H1 (cell line): Measurements from ENCODE around the gene FGFBP1. TPM values are rescaled to one million over a fixed set of nuclear protein-coding genes. Genes with fewer than 3 reads are reported as not detected.

ENCODE experiments used
- CTCF ChIA-PET: fragments of 300-600 bp; sonication (Branson Sonifier 250); formaldehyde crosslinking; loops from one replicate; lab custom pipeline; 2021; ENCODE audit not compliant: partially characterized antibody; lab: Charles Lee
- POLR2A ChIA-PET: fragments of 300-600 bp; sonication (Branson Sonifier 250); formaldehyde crosslinking; loops from one replicate; lab custom pipeline; 2021; ENCODE audit warnings: inconsistent platforms; ENCODE audit not compliant: partially characterized antibody; lab: Charles Lee
- DNase-seq, 2 experiments: peaks; one replicate each; pipeline versions ENCODE4 v3.0.0 to v3.0.0-alpha.2; 2010 to 2022; ENCODE audit warnings: low spot score in 2 of 2, low read depth in 1 of 2, mixed read lengths in 1 of 2
- FAIRE-seq: peaks from 2 replicates; lab custom pipeline; 2011; peaks lifted over from hg19 to GRCh38; lab: Jason Lieb, UNC
- H2AFZ ChIP-seq: 2 replicates; pipeline ENCODE4 v1.8.1; 2012; ENCODE audit warnings: low read length, inconsistent platforms
- H2AK5ac ChIP-seq: 2 replicates; pipeline ENCODE4 v1.6.1; 2013; ENCODE audit warnings: low read depth, low read length
- H2BK120ac ChIP-seq: replicated peaks from 2 replicates; pipeline ENCODE3; 2013; ENCODE audit warnings: low read depth, low read length, inconsistent platforms
- H2BK12ac ChIP-seq: 2 replicates; pipeline ENCODE4 v1.6.1; 2013; ENCODE audit warnings: low read depth, low read length
- H2BK15ac ChIP-seq: 2 replicates; pipeline ENCODE4 v1.6.1; 2013; ENCODE audit warnings: low read length
- H2BK20ac ChIP-seq: 2 replicates; pipeline ENCODE4 v1.6.1; 2013; ENCODE audit warnings: low read length
- H2BK5ac ChIP-seq: 2 replicates; pipeline ENCODE4 v1.6.1; 2013; ENCODE audit warnings: low read depth, low read length
- H3K14ac ChIP-seq: 2 replicates; pipeline ENCODE4 v1.6.1; 2013; ENCODE audit warnings: inconsistent platforms; ENCODE audit not compliant: insufficient read length
- H3K18ac ChIP-seq: 2 replicates; pipeline ENCODE4 v1.6.1; 2013; ENCODE audit warnings: low read length; ENCODE audit errors: extremely low read depth
- H3K23ac ChIP-seq: 2 replicates; pipeline ENCODE4 v1.6.1; 2013; ENCODE audit warnings: inconsistent platforms; ENCODE audit not compliant: insufficient read length
- H3K23me2 ChIP-seq: 2 replicates; pipeline ENCODE4 v1.6.1; 2013; ENCODE audit warnings: low read depth, low read length
- H3K27ac ChIP-seq: 2 replicates; pipeline ENCODE4 v1.6.1; 2011; ENCODE audit warnings: low read depth, low read length, inconsistent platforms
- H3K27me3 ChIP-seq, 4 experiments: replicated peaks in 1 of 4; 1 replicate in 1 of 4; 2 replicates in 3 of 4; pipeline versions ENCODE4 v1.6.1 to v1.8.1; 2011 to 2013; ENCODE audit warnings: low read length in 3 of 4, mild to moderate bottlenecking in 3 of 4, inconsistent platforms in 2 of 4, mixed read lengths in 2 of 4, moderate library complexity in 1 of 4; ENCODE audit not compliant: control insufficient read depth in 3 of 4, insufficient read depth in 3 of 4; ENCODE audit errors: extremely low read depth in 1 of 4
- H3K36me3 ChIP-seq, 4 experiments: 2 replicates each; pipeline versions ENCODE4 v1.6.1 to v1.8.1; 2011 to 2013; ENCODE audit warnings: mild to moderate bottlenecking in 4 of 4, low read length in 3 of 4, moderate library complexity in 2 of 4, control low read depth in 1 of 4, inconsistent platforms in 1 of 4; ENCODE audit not compliant: insufficient read depth in 4 of 4, control insufficient read depth in 2 of 4
- H3K4ac ChIP-seq: replicated peaks from 2 replicates; pipeline ENCODE3; 2013; ENCODE audit warnings: low read length, low read depth, mixed read lengths, inconsistent platforms; ENCODE audit not compliant: insufficient read length
- H3K4me1 ChIP-seq, 4 experiments: replicated peaks in 1 of 4; 1 replicate in 1 of 4; 2 replicates in 3 of 4; pipeline versions ENCODE4 v1.6.1 to v1.8.1; 2011 to 2013; ENCODE audit warnings: low read length in 3 of 4, inconsistent platforms in 2 of 4, mixed read lengths in 1 of 4; ENCODE audit not compliant: insufficient read depth in 4 of 4, control insufficient read depth in 3 of 4
- H3K4me2 ChIP-seq, 2 experiments: 2 replicates each; pipeline versions ENCODE4 v1.6.1 to v1.8.1; 2011 to 2013; ENCODE audit warnings: low read depth in 2 of 2, low read length in 2 of 2, control low read depth in 1 of 2, inconsistent platforms in 1 of 2, mild to moderate bottlenecking in 1 of 2; ENCODE audit not compliant: insufficient read depth in 1 of 2
- H3K4me3 ChIP-seq, 4 experiments: fragments of 200-600, 300-600 bp in 1 of 4; sonication (generic), shearing (Covaris generic), sonication (Bioruptor Twin) in 1 of 4; 2 replicates each; pipeline versions ENCODE4 v1.5.1 to v1.8.1; 2011 to 2016; ENCODE audit warnings: low read length in 4 of 4, low read depth in 3 of 4, control low read depth in 2 of 4, inconsistent platforms in 2 of 4, mild to moderate bottlenecking in 2 of 4, mixed read lengths in 1 of 4, moderate library complexity in 1 of 4; ENCODE audit not compliant: insufficient read depth in 2 of 4; ENCODE audit errors: extremely low read depth in 1 of 4
- H3K56ac ChIP-seq: replicated peaks from 2 replicates; pipeline ENCODE3; 2013; ENCODE audit warnings: low read depth, mild to moderate bottlenecking, mixed read lengths, low read length, inconsistent platforms; ENCODE audit not compliant: insufficient read length
- H3K79me1 ChIP-seq: 2 replicates; pipeline ENCODE4 v1.6.1; 2013; ENCODE audit warnings: low read depth, low read length, control low read depth
- H3K79me2 ChIP-seq, 2 experiments: 2 replicates each; pipeline versions ENCODE4 v1.6.1 to v1.8.1; 2012 to 2013; ENCODE audit warnings: low read length in 2 of 2, mild to moderate bottlenecking in 2 of 2, inconsistent platforms in 1 of 2; ENCODE audit not compliant: insufficient read depth in 2 of 2, control insufficient read depth in 1 of 2
- H3K9ac ChIP-seq, 4 experiments: replicated peaks in 1 of 4; 1 replicate in 1 of 4; 2 replicates in 3 of 4; pipeline versions ENCODE4 v1.6.1 to v1.8.1; 2011 to 2013; ENCODE audit warnings: low read depth in 3 of 4, low read length in 3 of 4, control low read depth in 2 of 4, mild to moderate bottlenecking in 2 of 4, moderate library complexity in 2 of 4, inconsistent platforms in 1 of 4; ENCODE audit errors: extremely low read depth in 1 of 4
- H3K9me3 ChIP-seq, 2 experiments: 2 replicates each; pipeline versions ENCODE4 v1.6.1 to v1.8.1; 2012 to 2013; ENCODE audit warnings: mild to moderate bottlenecking in 2 of 2, moderate library complexity in 2 of 2, control low read depth in 1 of 2, inconsistent platforms in 1 of 2, low read depth in 1 of 2, low read length in 1 of 2, mixed read lengths in 1 of 2; ENCODE audit not compliant: insufficient read depth in 2 of 2
- H4K20me1 ChIP-seq, 2 experiments: replicated peaks in 1 of 2; 2 replicates each; pipeline versions ENCODE3 to v1.8.1; 2011 to 2013; ENCODE audit warnings: inconsistent platforms in 2 of 2, low read length in 2 of 2, mild to moderate bottlenecking in 1 of 2; ENCODE audit not compliant: insufficient read depth in 2 of 2, control insufficient read depth in 1 of 2
- H4K5ac ChIP-seq: 2 replicates; pipeline ENCODE4 v1.6.1; 2013; ENCODE audit warnings: low read length, low read depth, mixed read lengths, inconsistent platforms; ENCODE audit not compliant: insufficient read length
- H4K8ac ChIP-seq: 2 replicates; pipeline ENCODE4 v1.8.0; 2013; ENCODE audit warnings: mild to moderate bottlenecking, moderate library complexity, low read length, inconsistent platforms; ENCODE audit not compliant: insufficient read depth; ENCODE audit errors: extremely low read depth
- H4K91ac ChIP-seq: replicated peaks from 2 replicates; pipeline ENCODE3; 2013; ENCODE audit warnings: low read length, mixed read lengths, inconsistent platforms; ENCODE audit not compliant: insufficient read length
- CBX5 ChIP-seq: fragments of 300-800, 300-1000 bp; sonication (generic); IDR thresholded peaks from 2 replicates; pipeline ENCODE4 v1.7.1; 2016; ENCODE audit warnings: antibody characterized with exemption, low read length, low read depth
- CHD2 ChIP-seq: IDR thresholded peaks from 2 replicates; pipeline ENCODE4 v1.6.1; 2012; ENCODE audit warnings: low read length, improper control_type of control experiment
- EP300 ChIP-seq, 2 experiments: IDR thresholded peaks; 1 replicate in 1 of 2; 2 replicates in 1 of 2; pipeline ENCODE4 v1.6.1; 2011 to 2012; ENCODE audit warnings: low read depth in 2 of 2, low read length in 2 of 2, mild to moderate bottlenecking in 2 of 2, borderline replicate concordance in 1 of 2, inconsistent platforms in 1 of 2, moderate library complexity in 1 of 2
- HDAC6 ChIP-seq: IDR thresholded peaks from one replicate; pipeline ENCODE4 v1.7.1; 2012; ENCODE audit warnings: low read depth, mild to moderate bottlenecking, inconsistent platforms, low read length, moderate library complexity
- KDM4A ChIP-seq: IDR thresholded peaks from one replicate; pipeline ENCODE4 v1.7.1; 2012; ENCODE audit warnings: low read depth, mild to moderate bottlenecking, moderate library complexity, low read length, inconsistent platforms; ENCODE audit not compliant: severe bottlenecking
- POLR2AphosphoS5 ChIP-seq: IDR thresholded peaks from 2 replicates; pipeline ENCODE4 v1.6.1; 2011; ENCODE audit warnings: low read depth, low read length
- POU5F1 ChIP-seq: IDR thresholded peaks from 2 replicates; pipeline ENCODE4 v1.6.1; 2011; ENCODE audit warnings: low read depth, mild to moderate bottlenecking, low read length, moderate library complexity
- RNF2 ChIP-seq: fragments of 200-900, 300-1000 bp; sonication (generic); IDR thresholded peaks from 2 replicates; pipeline ENCODE4 v1.7.1; 2016; ENCODE audit warnings: borderline replicate concordance, low read depth, mild to moderate bottlenecking, antibody characterized with exemption, low read length; ENCODE audit not compliant: poor library complexity, severe bottlenecking; ENCODE audit errors: missing control alignments
- SIN3A ChIP-seq, 2 experiments: IDR thresholded peaks in 1 of 2; conservative IDR thresholded peaks in 1 of 2; 2 replicates each; pipeline ENCODE4 v1.6.1; 2011 to 2012; ENCODE audit warnings: low read length in 2 of 2, improper control_type of control experiment in 1 of 2, low read depth in 1 of 2, mild to moderate bottlenecking in 1 of 2
- SUZ12 ChIP-seq: fragments of 200-600 bp; sonication (generic); IDR thresholded peaks from 2 replicates; pipeline ENCODE4 v1.6.1; 2012; ENCODE audit warnings: mild to moderate bottlenecking, inconsistent platforms, low read length, moderate library complexity, mixed read lengths
- TAF1 ChIP-seq: IDR thresholded peaks from 2 replicates; pipeline ENCODE4 v1.6.1; 2011; ENCODE audit warnings: mild to moderate bottlenecking, low read depth, low read length
- TBP ChIP-seq: IDR thresholded peaks from 2 replicates; pipeline ENCODE4 v1.6.1; 2011; ENCODE audit warnings: low read depth, low read length, improper control_type of control experiment
- whole genome bisulfite sequencing, 2 experiments: shearing (Covaris generic) in 1 of 2; methylation state at CpG; one replicate each; pipeline versions ENCODE4 v1.1.6 to v1.1.7; 2013 to 2015; ENCODE audit warnings: low lambda C conversion rate in 2 of 2, mixed read lengths in 2 of 2, inconsistent platforms in 1 of 2, low coverage in 1 of 2, missing lambda C conversion rate in 1 of 2; ENCODE audit not compliant: insufficient replicate concordance in 2 of 2, insufficient coverage in 1 of 2, insufficient read length in 1 of 2; ENCODE audit errors: extremely low coverage in 1 of 2, missing lambda C conversion rate in 1 of 2; 5-methylcytosine and 5-hydroxymethylcytosine counted together
- polyA plus RNA-seq, 7 experiments: library from polyadenylated mRNA; depleted of rRNA in 3 of 7; stranded (reverse) in 5 of 7; unstranded in 2 of 7; fragments of >200 nt in 5 of 7; fragments of 200-250 nt in 2 of 7; gene quantifications; 1 replicate in 5 of 7; 2 replicates in 1 of 7; 4 replicates in 1 of 7; pipeline versions ENCODE4 v1.2.1 to v1.2.3, GENCODE V29; 2011 to 2013; ENCODE audit warnings: missing spikeins in 2 of 7, mixed read lengths in 2 of 7
- total RNA-seq: library from RNA; stranded (reverse); fragmentation: NEBNext Ultra II Directional; extraction: Animal tissue kit (Norgen Biotek cat#: 25700); gene quantifications from 2 replicates; pipeline ENCODE4 v1.2.1, GENCODE V29; 2021

FGFBP1 gene
- total and polyA plus RNA-seq, 2 of the 8 experiments (the other 6 are each of a cell fraction or from before 2014, with no cell fraction given), result 0.17 to 0.20 TPM

GRCh38 chr4:15901007-15901406 lies 37.5 kb downstream of the FGFBP1 start:
- Histone ChIP-seq H4K20me1 (no peaks in the 10 kb centered on the region), H2AFZ (no peak overlapping the region)
- CTCF ChIA-PET, result interaction anchor here (1.5 to 1.6 kb wide), 2 partner anchors 18 to 62 kb away, joined by 4 to 7 read pairs; partner anchors contain the start of gene FGFBP2

More at GRCh38 chr4:15901007-15901406, 37.5 kb downstream of the FGFBP1 start:
- H3K4me1 ChIP-seq, result 0 out of 7 replicates have a peak, but pooled peaks cover 0 to 2% (median 0%) of the 10 kb centered on the region in 4 experiments
- TF ChIP-seq RNF2, result no peak
- no peak for TF ChIP-seq SUZ12
- no peak for TF ChIP-seq TAF1
- TF ChIP-seq CHD2, result no peak
- no peak for TF ChIP-seq EP300 (IDR thresholded peaks at IDR 0.05; ENCODE audit: borderline replicate concordance in 1 of 2, low read depth in 2 of 2, low read length in 2 of 2)
- TF ChIP-seq POU5F1, result no peak
- TF ChIP-seq KDM4A, result no peak
- no peak for TF ChIP-seq SIN3A (conservative IDR thresholded peaks at IDR 0.05 in 1 of 2, IDR thresholded peaks at IDR 0.05 in 1 of 2; ENCODE audit: low read depth in 1 of 2, low read length in 2 of 2)
- no peak for TF ChIP-seq TBP
- TF ChIP-seq HDAC6, result no peak
- TF ChIP-seq CBX5, result no peak
- no peak for TF ChIP-seq POLR2AphosphoS5
- H3K23me2 ChIP-seq, result no peaks in the 10 kb centered on the region
- no peaks in the 10 kb centered on the region for H3K36me3 ChIP-seq
- no peak overlapping the region for H3K56ac ChIP-seq
- no peak overlapping the region for H4K8ac ChIP-seq
- no peak overlapping the region for H3K4me2 ChIP-seq
- no peak overlapping the region for H3K4me3 ChIP-seq
- H3K79me1 ChIP-seq, result no peaks in the 10 kb centered on the region
- no peaks in the 10 kb centered on the region for H3K27me3 ChIP-seq
- POLR2A ChIA-PET, result no interaction called here
- no peak overlapping the region for H4K91ac ChIP-seq
- H3K27ac ChIP-seq, result no peak overlapping the region
- H3K9me3 ChIP-seq, result 0 out of 4 replicates have a peak, but pooled peaks cover 0 to 3% of the 10 kb centered on the region in 2 experiments
- no peak overlapping the region for H3K23ac ChIP-seq
- H2AK5ac ChIP-seq, result no peak overlapping the region
- no peak overlapping the region for H2BK120ac ChIP-seq
- no peaks in the 10 kb centered on the region for H3K79me2 ChIP-seq
- no peak overlapping the region for H3K14ac ChIP-seq
- DNase-seq (no peak), FAIRE-seq (no peak)
- no peak overlapping the region for H2BK15ac ChIP-seq
- H4K5ac ChIP-seq, result no peak overlapping the region
- H3K4ac ChIP-seq, result no peak overlapping the region
- no peak overlapping the region for H2BK5ac ChIP-seq
- no peak overlapping the region for H3K9ac ChIP-seq
- 94% methylated on average over 3 of the region's 3 CpGs; no CpG with 5 or more reads in 1 of the 2 experiments for WGBS, 2 experiments
- H2BK12ac ChIP-seq, result no peak overlapping the region
- H2BK20ac ChIP-seq, result no peak overlapping the region
- H3K18ac ChIP-seq, result no peak overlapping the region
